Neuronal stem cell (in vitro differentiated cells): ENCODE measurements around the gene CLK3.
A peak's percentile ranks its signal among the peaks of the same experiment; 100 is the strongest.

Experiments
- DNase-seq: peaks from one replicate; pipeline ENCODE4 v3.0.0-alpha.2; 2013; ENCODE audit warnings: low spot score
- H2AFZ ChIP-seq: one replicate; pipeline ENCODE4 v1.6.1; 2013; ENCODE audit warnings: mild to moderate bottlenecking, low read length, inconsistent platforms
- H2AK5ac ChIP-seq: 2 replicates; pipeline ENCODE4 v1.6.1; 2013; ENCODE audit warnings: low read depth, mild to moderate bottlenecking, inconsistent platforms, low read length, moderate library complexity, mixed read lengths
- H2BK120ac ChIP-seq: 2 replicates; pipeline ENCODE4 v1.6.1; 2013; ENCODE audit warnings: low read depth, mild to moderate bottlenecking, inconsistent platforms, low read length, moderate library complexity, mixed read lengths
- H2BK12ac ChIP-seq: one replicate; pipeline ENCODE4 v1.6.1; 2013; ENCODE audit warnings: low read length, inconsistent platforms
- H2BK15ac ChIP-seq: 2 replicates; pipeline ENCODE4 v1.6.1; 2013; ENCODE audit warnings: mild to moderate bottlenecking, low read length, inconsistent platforms, mixed read lengths
- H2BK5ac ChIP-seq: one replicate; pipeline ENCODE4 v1.6.1; 2013; ENCODE audit warnings: inconsistent platforms, mild to moderate bottlenecking, low read length, moderate library complexity
- H3K14ac ChIP-seq: one replicate; pipeline ENCODE4 v1.6.1; 2013; ENCODE audit warnings: low read length, inconsistent platforms
- H3K18ac ChIP-seq: 2 replicates; pipeline ENCODE4 v1.6.1; 2013; ENCODE audit warnings: low read length, inconsistent platforms
- H3K23ac ChIP-seq: 2 replicates; pipeline ENCODE4 v1.6.1; 2013; ENCODE audit warnings: low read depth, mild to moderate bottlenecking, mixed read lengths, low read length, inconsistent platforms; ENCODE audit not compliant: poor library complexity
- H3K27ac ChIP-seq: replicated peaks from 3 replicates; pipeline ENCODE4 v1.5.1; 2013; ENCODE audit warnings: low read length, inconsistent platforms
- H3K27me3 ChIP-seq, 3 experiments: 2 replicates each; pipeline ENCODE4 v1.6.1; 2013; ENCODE audit warnings: low read length in 3 of 3, mild to moderate bottlenecking in 2 of 3, inconsistent platforms in 1 of 3, low read depth in 1 of 3, mixed read lengths in 1 of 3, moderate library complexity in 1 of 3; ENCODE audit not compliant: control insufficient read depth in 3 of 3, insufficient read depth in 3 of 3
- H3K36me3 ChIP-seq, 2 donors: replicated peaks in 1 of 2; 2 replicates each; pipeline ENCODE4 v1.6.1; 2013; ENCODE audit warnings: low read length in 2 of 2; ENCODE audit not compliant: control insufficient read depth in 2 of 2, insufficient read depth in 2 of 2
- H3K4ac ChIP-seq: 2 replicates; pipeline ENCODE4 v1.6.1; 2013; ENCODE audit warnings: inconsistent platforms, mild to moderate bottlenecking, low read length, moderate library complexity
- H3K4me1 ChIP-seq, 2 donors: 1 replicate in 1 of 2; 2 replicates in 1 of 2; pipeline ENCODE4 v1.6.1; 2013; ENCODE audit warnings: low read length in 2 of 2, low read depth in 1 of 2; ENCODE audit not compliant: control insufficient read depth in 2 of 2, insufficient read depth in 1 of 2
- H3K4me2 ChIP-seq: one replicate; pipeline ENCODE4 v1.6.1; 2013; ENCODE audit warnings: mild to moderate bottlenecking, low read length, inconsistent platforms; ENCODE audit not compliant: insufficient read depth, poor library complexity, severe bottlenecking
- H3K4me3 ChIP-seq, 2 donors: 2 replicates each; pipeline ENCODE4 v1.5.1; 2013; ENCODE audit warnings: low read length in 2 of 2, mild to moderate bottlenecking in 2 of 2, inconsistent platforms in 1 of 2, moderate library complexity in 1 of 2
- H3K79me1 ChIP-seq: one replicate; pipeline ENCODE4 v1.6.1; 2013; ENCODE audit warnings: low read depth, mild to moderate bottlenecking, inconsistent platforms, low read length, moderate library complexity
- H3K9ac ChIP-seq: one replicate; pipeline ENCODE4 v1.6.1; 2013; ENCODE audit warnings: mild to moderate bottlenecking, low read depth, low read length, inconsistent platforms; ENCODE audit not compliant: poor library complexity
- H3K9me3 ChIP-seq, 2 donors: replicated peaks in 1 of 2; 2 replicates each; pipeline versions ENCODE3 to v1.6.1; 2013; ENCODE audit warnings: low read length in 2 of 2, mild to moderate bottlenecking in 2 of 2, inconsistent platforms in 1 of 2, low read depth in 1 of 2, mixed read lengths in 1 of 2, moderate library complexity in 1 of 2; ENCODE audit not compliant: control insufficient read depth in 2 of 2, insufficient read depth in 1 of 2
- H4K8ac ChIP-seq: one replicate; pipeline ENCODE4 v1.6.1; 2013; ENCODE audit warnings: low read depth, mild to moderate bottlenecking, inconsistent platforms, low read length, moderate library complexity
- H4K91ac ChIP-seq: one replicate; pipeline ENCODE4 v1.6.1; 2013; ENCODE audit warnings: low read length, low read depth, mild to moderate bottlenecking, inconsistent platforms; ENCODE audit not compliant: poor library complexity
- WGBS, 2 donors: extraction: QIAGEN DNeasy Blood & Tissue Kit; methylation state at CpG; one replicate each; pipeline ENCODE4 v1.1.7; 2013; ENCODE audit warnings: missing lambda C conversion rate in 2 of 2, mixed read lengths in 1 of 2; ENCODE audit not compliant: insufficient read length in 2 of 2, insufficient replicate concordance in 1 of 2; ENCODE audit errors: extremely low coverage in 2 of 2; 5-methylcytosine and 5-hydroxymethylcytosine counted together

CLK3 gene

GRCh38 chr15:74589826-74590225 lies 25.8 kb upstream of the CLK3 start:
- Histone ChIP-seq H3K9ac (no peak overlapping the region), H3K4me2 (no peak overlapping the region), H2BK120ac (no peak overlapping the region), H4K91ac (no peak overlapping the region), H3K18ac (no peak overlapping the region), H3K79me1 (no peaks in the 10 kb centered on the region), H3K27me3 (no peaks in the 10 kb centered on the region), H2AFZ (no peak overlapping the region), H2BK12ac (no peak overlapping the region), H3K36me3 (peaks cover 48 to 95% of the 10 kb centered on the region in 2 donors), H3K9me3 (no peaks in the 10 kb centered on the region), H2BK15ac (no peak overlapping the region), H3K23ac (no peak overlapping the region), H2BK5ac (no peak overlapping the region), H3K14ac (no peak overlapping the region), H4K8ac (no peak overlapping the region), H3K4me3 (no peak overlapping the region), H3K4ac (no peak overlapping the region), H2AK5ac (peak overlapping the region; percentile 51), H3K27ac (no peak overlapping the region), H3K4me1 (peaks cover 5 to 23% of the 10 kb centered on the region in 2 donors)
- no peak for DNase-seq
- no CpG with 5 or more reads among the region's 6 CpGs for WGBS, 2 donors

GRCh38 chr15:74592222-74592621 lies 23.4 kb upstream of the CLK3 start:
- no peak overlapping the region for H2BK120ac ChIP-seq
- no peak overlapping the region for H3K4me3 ChIP-seq
- peaks cover 48 to 80% of the 10 kb centered on the region in 2 donors for H3K36me3 ChIP-seq
- H3K27me3 ChIP-seq = no peaks in the 10 kb centered on the region
- H2BK15ac ChIP-seq = no peak overlapping the region
- no peak overlapping the region for H2AK5ac ChIP-seq
- no peak for DNase-seq
- H3K14ac ChIP-seq = no peak overlapping the region
- no peaks in the 10 kb centered on the region for H3K9me3 ChIP-seq
- WGBS, 2 donors = no CpG with 5 or more reads among the region's 3 CpGs
- H3K23ac ChIP-seq = no peak overlapping the region
- H3K4me2 ChIP-seq = no peak overlapping the region
- no peak overlapping the region for H4K8ac ChIP-seq
- no peak overlapping the region for H2BK5ac ChIP-seq
- no peak overlapping the region for H3K4ac ChIP-seq
- no peak overlapping the region for H2BK12ac ChIP-seq
- H4K91ac ChIP-seq = no peak overlapping the region
- no peak overlapping the region for H2AFZ ChIP-seq
- H3K27ac ChIP-seq = no peak overlapping the region
- H3K79me1 ChIP-seq = no peaks in the 10 kb centered on the region
- H3K9ac ChIP-seq = no peak overlapping the region
- no peak overlapping the region for H3K18ac ChIP-seq
- H3K4me1 ChIP-seq = peaks cover 5 to 18% of the 10 kb centered on the region in 2 donors

GRCh38 chr15:74593122-74593521 lies 22.5 kb upstream of the CLK3 start:
- H4K8ac ChIP-seq = no peak overlapping the region
- no peak overlapping the region for H3K18ac ChIP-seq
- H3K9me3 ChIP-seq = no peaks in the 10 kb centered on the region
- no CpG with 5 or more reads among the region's 7 CpGs for WGBS, 2 donors
- H3K79me1 ChIP-seq = no peaks in the 10 kb centered on the region
- H3K14ac ChIP-seq = no peak overlapping the region
- no peak overlapping the region for H2BK15ac ChIP-seq
- H3K9ac ChIP-seq = no peak overlapping the region
- H4K91ac ChIP-seq = no peak overlapping the region
- no peak for DNase-seq
- H2AFZ ChIP-seq = no peak overlapping the region
- peaks cover 45 to 76% of the 10 kb centered on the region in 2 donors for H3K36me3 ChIP-seq
- no peak overlapping the region for H3K4me2 ChIP-seq
- H3K27ac ChIP-seq = no peak overlapping the region
- H2BK5ac ChIP-seq = no peak overlapping the region
- H3K4me3 ChIP-seq = no peak overlapping the region
- no peaks in the 10 kb centered on the region for H3K27me3 ChIP-seq
- H3K4ac ChIP-seq = no peak overlapping the region
- H3K4me1 ChIP-seq = peaks cover 5 to 10% of the 10 kb centered on the region in 2 donors
- no peak overlapping the region for H2BK12ac ChIP-seq
- H2AK5ac ChIP-seq = no peak overlapping the region
- no peak overlapping the region for H2BK120ac ChIP-seq
- no peak overlapping the region for H3K23ac ChIP-seq

GRCh38 chr15:74594455-74594854 lies 21.2 kb upstream of the CLK3 start:
- Histone ChIP-seq H3K9me3 (no peaks in the 10 kb centered on the region), H3K36me3 (peaks cover 49 to 80% of the 10 kb centered on the region in 2 donors), H3K79me1 (peaks cover 3% of the 10 kb centered on the region), H2BK12ac (no peak overlapping the region), H3K4me2 (no peak overlapping the region), H3K27me3 (no peaks in the 10 kb centered on the region), H3K23ac (no peak overlapping the region), H4K91ac (no peak overlapping the region), H4K8ac (no peak overlapping the region), H3K18ac (no peak overlapping the region), H2BK5ac (no peak overlapping the region), H3K4me3 (no peak overlapping the region), H2AK5ac (no peak overlapping the region), H2AFZ (no peak overlapping the region), H3K9ac (no peak overlapping the region), H3K14ac (no peak overlapping the region), H3K4me1 (peaks cover 0 to 8% of the 10 kb centered on the region in 2 donors), H3K4ac (no peak overlapping the region), H2BK120ac (no peak overlapping the region), H2BK15ac (no peak overlapping the region), H3K27ac (no peak overlapping the region)
- no CpG with 5 or more reads among the region's 4 CpGs for WGBS, 2 donors
- DNase-seq = no peak
